K562 (cell line): Measurements from ENCODE around the gene SLIRP. TPM values are rescaled to one million over a fixed set of nuclear protein-coding genes. Genes with fewer than 3 reads are reported as not detected.

ENCODE experiments used
- LEF1 ChIP-seq: fragments of 450-650 bp; IDR thresholded peaks from 2 replicates; pipeline ENCODE4 v1.6.1; 2016; ENCODE audit warnings: mild to moderate bottlenecking
- MCM7 ChIP-seq, 2 experiments: fragments of 450-650 bp; IDR thresholded peaks; 2 replicates each; pipeline ENCODE4 v1.6.1; 2016 to 2018
- MYBL2 ChIP-seq, 2 experiments: fragments of 450-650 bp in 1 of 2; sonication (generic) in 1 of 2; formaldehyde crosslinking in 1 of 2; IDR thresholded peaks; 2 replicates each; pipeline versions ENCODE4 v1.6.1 to v1.8.1; 2017 to 2022; ENCODE audit warnings: borderline replicate concordance in 1 of 2, inconsistent platforms in 1 of 2, low read depth in 1 of 2, mild to moderate bottlenecking in 1 of 2, missing genetic modification reagents in 1 of 2, moderate library complexity in 1 of 2
- NR2C1 ChIP-seq, 2 experiments: fragments of 450-650 bp; IDR thresholded peaks; 2 replicates each; pipeline ENCODE4 v1.6.1; 2017; ENCODE audit warnings: mild to moderate bottlenecking in 2 of 2, antibody characterized with exemption in 1 of 2, inconsistent platforms in 1 of 2, missing compliant biosample characterization in 1 of 2, missing genetic modification characterization in 1 of 2
- SMAD3 ChIP-seq: fragments of 450-650 bp; formaldehyde crosslinking; conservative IDR thresholded peaks from 2 replicates; pipeline ENCODE4 v1.4.0; 2020; ENCODE audit warnings: mild to moderate bottlenecking
- SMAD4 ChIP-seq: fragments of 250-450 bp; sonication (Bioruptor Pico); conservative IDR thresholded peaks from 2 replicates; pipeline ENCODE4 v1.8.0; 2021; ENCODE audit warnings: inconsistent platforms, mild to moderate bottlenecking, moderate library complexity
- SREBF2 ChIP-seq: sonication (generic); formaldehyde crosslinking; IDR thresholded peaks from 2 replicates; pipeline ENCODE4 v1.4.0; 2020; ENCODE audit warnings: mild to moderate bottlenecking, missing genetic modification reagents
- XRCC5 ChIP-seq: fragments of 200-400 bp; formaldehyde crosslinking; IDR thresholded peaks from 2 replicates; pipeline ENCODE4 v1.6.1; 2017; ENCODE audit warnings: low read depth, mild to moderate bottlenecking, low read length
- YBX1 ChIP-seq: fragments of 450-650 bp; IDR thresholded peaks from 2 replicates; pipeline ENCODE4 v1.7.1; 2016; ENCODE audit warnings: mild to moderate bottlenecking
- ZBTB17 ChIP-seq: fragments of 450-650 bp; formaldehyde crosslinking; IDR thresholded peaks from 2 replicates; pipeline ENCODE4 v1.4.0; 2020; ENCODE audit warnings: mild to moderate bottlenecking
- ZNF12 ChIP-seq: sonication (generic); formaldehyde crosslinking; IDR thresholded peaks from 2 replicates; pipeline ENCODE4 v1.4.0; 2020; ENCODE audit warnings: mild to moderate bottlenecking, missing genetic modification reagents
- polyA plus RNA-seq, 8 experiments: library from polyadenylated mRNA; depleted of rRNA in 4 of 8; stranded (reverse) in 5 of 8; unstranded in 3 of 8; fragments of >200 nt; fragmentation: Nextera tagmentation in 2 of 8; fragmentation: Illumina TruSeq in 1 of 8; extraction: Ambion mirVana in 2 of 8; extraction: Trizol in 1 of 8; gene quantifications; 2 replicates each; pipeline versions ENCODE4 v1.2.1 to v1.2.3, GENCODE V29; 2011 to 2014; ENCODE audit warnings: inconsistent platforms in 1 of 8, missing spikeins in 1 of 8
- total RNA-seq, 7 experiments: library from RNA; depleted of rRNA in 6 of 7; stranded (reverse); fragments of >200 nt in 6 of 7; fragmentation: Illumina TruSeq in 2 of 7; extraction: Trizol in 2 of 7; gene quantifications; 2 replicates each; pipeline versions ENCODE4 v1.2.1 to v1.2.3, GENCODE V29; 2011 to 2021; ENCODE audit warnings: low replicate concordance in 1 of 7
- TF ChIP-seq, protein P1 (sequence below): sonication (generic); formaldehyde crosslinking; IDR thresholded peaks from 2 replicates; pipeline ENCODE4 v1.8.0; 2023; ENCODE audit warnings: mild to moderate bottlenecking, missing genetic modification reagents
- TF ChIP-seq, protein P2 (sequence below): fragments of 450-650 bp; IDR thresholded peaks from 2 replicates; pipeline ENCODE4 v1.6.1; 2016
- TF ChIP-seq, protein P3 (sequence below): fragments of 250-450 bp; sonication (Bioruptor Pico); IDR thresholded peaks from 2 replicates; pipeline ENCODE4 v1.4.0; 2020; ENCODE audit warnings: mild to moderate bottlenecking
- TF ChIP-seq, protein P4 (sequence below), 2 experiments: IDR thresholded peaks; 2 replicates each; pipeline ENCODE4 v1.6.1; 2011; ENCODE audit warnings: borderline replicate concordance in 1 of 2, control low read depth in 1 of 2, low read depth in 1 of 2, low read length in 1 of 2, mild to moderate bottlenecking in 1 of 2, mixed read lengths in 1 of 2, moderate library complexity in 1 of 2; ENCODE audit not compliant: insufficient read depth in 1 of 2, insufficient read length in 1 of 2, poor library complexity in 1 of 2, severe bottlenecking in 1 of 2; ENCODE audit errors: extremely low read depth in 1 of 2
- TF ChIP-seq, protein P5 (sequence below), 2 experiments: IDR thresholded peaks in 1 of 2; conservative IDR thresholded peaks in 1 of 2; 2 replicates each; pipeline ENCODE4 v1.6.1; 2016; ENCODE audit warnings: low read depth in 2 of 2, mild to moderate bottlenecking in 1 of 2, missing compliant biosample characterization in 1 of 2, missing genetic modification characterization in 1 of 2, moderate library complexity in 1 of 2

Gene SLIRP
- total and polyA plus RNA-seq, 9 of the 15 experiments (the other 6 are each of a cell fraction or from before 2014, with no cell fraction given), result 251 to 1,905 (median 491) TPM

DNA sequence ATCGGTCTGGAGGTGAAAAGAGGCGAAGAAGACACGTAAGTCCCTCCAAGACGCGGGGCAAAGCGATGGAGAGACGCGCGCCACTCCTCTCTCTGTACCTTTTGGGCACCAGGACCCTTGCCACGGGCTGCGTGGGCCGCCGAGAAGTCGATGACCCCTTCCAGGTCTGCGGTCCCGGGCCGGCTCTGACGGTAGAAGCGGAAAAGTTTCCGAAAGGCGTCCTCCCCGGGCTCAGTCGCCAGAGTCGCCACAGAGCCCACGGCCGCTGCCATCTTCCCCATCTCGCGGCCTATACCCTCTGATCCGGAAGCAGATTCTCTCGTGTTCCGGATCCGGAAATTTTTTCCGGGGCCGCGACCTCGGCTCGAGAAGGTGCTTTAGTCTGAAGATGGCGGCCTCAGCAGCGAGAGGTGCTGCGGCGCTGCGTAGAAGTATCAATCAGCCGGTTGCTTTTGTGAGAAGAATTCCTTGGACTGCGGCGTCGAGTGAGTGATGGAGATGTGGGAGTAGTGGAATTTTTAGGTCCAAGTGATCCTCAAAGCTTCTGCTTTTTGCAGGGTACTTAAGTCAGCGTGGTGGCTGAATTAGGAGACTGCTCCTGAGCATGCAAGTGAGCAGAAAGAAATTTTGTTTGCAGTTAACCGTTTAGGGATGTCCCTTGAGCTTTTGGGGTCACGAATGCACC is at the start of gene SLIRP, which contains the start of gene ALKBH1 (continued):
- TF ChIP-seq, protein P1, sequence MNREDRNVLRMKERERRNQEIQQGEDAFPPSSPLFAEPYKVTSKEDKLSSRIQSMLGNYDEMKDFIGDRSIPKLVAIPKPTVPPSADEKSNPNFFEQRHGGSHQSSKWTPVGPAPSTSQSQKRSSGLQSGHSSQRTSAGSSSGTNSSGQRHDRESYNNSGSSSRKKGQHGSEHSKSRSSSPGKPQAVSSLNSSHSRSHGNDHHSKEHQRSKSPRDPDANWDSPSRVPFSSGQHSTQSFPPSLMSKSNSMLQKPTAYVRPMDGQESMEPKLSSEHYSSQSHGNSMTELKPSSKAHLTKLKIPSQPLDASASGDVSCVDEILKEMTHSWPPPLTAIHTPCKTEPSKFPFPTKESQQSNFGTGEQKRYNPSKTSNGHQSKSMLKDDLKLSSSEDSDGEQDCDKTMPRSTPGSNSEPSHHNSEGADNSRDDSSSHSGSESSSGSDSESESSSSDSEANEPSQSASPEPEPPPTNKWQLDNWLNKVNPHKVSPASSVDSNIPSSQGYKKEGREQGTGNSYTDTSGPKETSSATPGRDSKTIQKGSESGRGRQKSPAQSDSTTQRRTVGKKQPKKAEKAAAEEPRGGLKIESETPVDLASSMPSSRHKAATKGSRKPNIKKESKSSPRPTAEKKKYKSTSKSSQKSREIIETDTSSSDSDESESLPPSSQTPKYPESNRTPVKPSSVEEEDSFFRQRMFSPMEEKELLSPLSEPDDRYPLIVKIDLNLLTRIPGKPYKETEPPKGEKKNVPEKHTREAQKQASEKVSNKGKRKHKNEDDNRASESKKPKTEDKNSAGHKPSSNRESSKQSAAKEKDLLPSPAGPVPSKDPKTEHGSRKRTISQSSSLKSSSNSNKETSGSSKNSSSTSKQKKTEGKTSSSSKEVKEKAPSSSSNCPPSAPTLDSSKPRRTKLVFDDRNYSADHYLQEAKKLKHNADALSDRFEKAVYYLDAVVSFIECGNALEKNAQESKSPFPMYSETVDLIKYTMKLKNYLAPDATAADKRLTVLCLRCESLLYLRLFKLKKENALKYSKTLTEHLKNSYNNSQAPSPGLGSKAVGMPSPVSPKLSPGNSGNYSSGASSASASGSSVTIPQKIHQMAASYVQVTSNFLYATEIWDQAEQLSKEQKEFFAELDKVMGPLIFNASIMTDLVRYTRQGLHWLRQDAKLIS (CRISPR knock-in tag), result no peak
- TF ChIP-seq LEF1 (no peak), ZBTB17 (no peak), YBX1 (no peak), SMAD3 (CRISPR knock-in tag) (no peak), SMAD4 (CRISPR knock-in tag) (no peak), MCM7 (IDR thresholded peaks at IDR 0.05) (no peak), NR2C1 (IDR thresholded peaks at IDR 0.05) (peak; percentile 99), NR2C1 (tag; IDR thresholded peaks at IDR 0.05) (peak; percentile 100), ZNF12 (CRISPR knock-in tag) (no peak), SREBF2 (CRISPR knock-in tag) (no peak), MYBL2 (IDR thresholded peaks at IDR 0.05; ENCODE audit: low read depth) (no peak), MYBL2 (CRISPR knock-in tag; IDR thresholded peaks at IDR 0.05; ENCODE audit: borderline replicate concordance) (no peak), XRCC5 (no peak)
- TF ChIP-seq, protein P2, sequence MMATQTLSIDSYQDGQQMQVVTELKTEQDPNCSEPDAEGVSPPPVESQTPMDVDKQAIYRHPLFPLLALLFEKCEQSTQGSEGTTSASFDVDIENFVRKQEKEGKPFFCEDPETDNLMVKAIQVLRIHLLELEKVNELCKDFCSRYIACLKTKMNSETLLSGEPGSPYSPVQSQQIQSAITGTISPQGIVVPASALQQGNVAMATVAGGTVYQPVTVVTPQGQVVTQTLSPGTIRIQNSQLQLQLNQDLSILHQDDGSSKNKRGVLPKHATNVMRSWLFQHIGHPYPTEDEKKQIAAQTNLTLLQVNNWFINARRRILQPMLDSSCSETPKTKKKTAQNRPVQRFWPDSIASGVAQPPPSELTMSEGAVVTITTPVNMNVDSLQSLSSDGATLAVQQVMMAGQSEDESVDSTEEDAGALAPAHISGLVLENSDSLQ, result peak; percentile 51; the same call in 1 of the 2 replicates
- TF ChIP-seq, protein P3, sequence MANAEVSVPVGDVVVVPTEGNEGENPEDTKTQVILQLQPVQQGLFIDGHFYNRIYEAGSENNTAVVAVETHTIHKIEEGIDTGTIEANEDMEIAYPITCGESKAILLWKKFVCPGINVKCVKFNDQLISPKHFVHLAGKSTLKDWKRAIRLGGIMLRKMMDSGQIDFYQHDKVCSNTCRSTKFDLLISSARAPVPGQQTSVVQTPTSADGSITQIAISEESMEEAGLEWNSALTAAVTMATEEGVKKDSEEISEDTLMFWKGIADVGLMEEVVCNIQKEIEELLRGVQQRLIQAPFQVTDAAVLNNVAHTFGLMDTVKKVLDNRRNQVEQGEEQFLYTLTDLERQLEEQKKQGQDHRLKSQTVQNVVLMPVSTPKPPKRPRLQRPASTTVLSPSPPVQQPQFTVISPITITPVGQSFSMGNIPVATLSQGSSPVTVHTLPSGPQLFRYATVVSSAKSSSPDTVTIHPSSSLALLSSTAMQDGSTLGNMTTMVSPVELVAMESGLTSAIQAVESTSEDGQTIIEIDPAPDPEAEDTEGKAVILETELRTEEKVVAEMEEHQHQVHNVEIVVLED (CRISPR knock-in tag), result no peak
- TF ChIP-seq, protein P4, sequence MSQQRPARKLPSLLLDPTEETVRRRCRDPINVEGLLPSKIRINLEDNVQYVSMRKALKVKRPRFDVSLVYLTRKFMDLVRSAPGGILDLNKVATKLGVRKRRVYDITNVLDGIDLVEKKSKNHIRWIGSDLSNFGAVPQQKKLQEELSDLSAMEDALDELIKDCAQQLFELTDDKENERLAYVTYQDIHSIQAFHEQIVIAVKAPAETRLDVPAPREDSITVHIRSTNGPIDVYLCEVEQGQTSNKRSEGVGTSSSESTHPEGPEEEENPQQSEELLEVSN (IDR thresholded peaks at IDR 0.05; ENCODE audit: borderline replicate concordance in 1 of 2, extremely low read depth in 1 of 2, insufficient read depth in 1 of 2, insufficient read length in 1 of 2, low read depth in 1 of 2, low read length in 1 of 2, poor library complexity in 1 of 2, severe bottlenecking in 1 of 2), result no peak
- TF ChIP-seq, protein P5, sequence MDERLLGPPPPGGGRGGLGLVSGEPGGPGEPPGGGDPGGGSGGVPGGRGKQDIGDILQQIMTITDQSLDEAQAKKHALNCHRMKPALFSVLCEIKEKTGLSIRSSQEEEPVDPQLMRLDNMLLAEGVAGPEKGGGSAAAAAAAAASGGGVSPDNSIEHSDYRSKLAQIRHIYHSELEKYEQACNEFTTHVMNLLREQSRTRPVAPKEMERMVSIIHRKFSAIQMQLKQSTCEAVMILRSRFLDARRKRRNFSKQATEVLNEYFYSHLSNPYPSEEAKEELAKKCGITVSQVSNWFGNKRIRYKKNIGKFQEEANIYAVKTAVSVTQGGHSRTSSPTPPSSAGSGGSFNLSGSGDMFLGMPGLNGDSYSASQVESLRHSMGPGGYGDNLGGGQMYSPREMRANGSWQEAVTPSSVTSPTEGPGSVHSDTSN (CRISPR knock-in tag; IDR thresholded peaks at IDR 0.05; ENCODE audit: low read depth), result no peak
- TF ChIP-seq, protein P5 (tag; conservative IDR thresholded peaks at IDR 0.05; ENCODE audit: low read depth), result no peak
